ENCODE results near the gene ANKRD30A. TPM values are rescaled to one million over a fixed set of nuclear protein-coding genes. Genes with fewer than 3 reads are reported as not detected.

ANKRD30A gene
- total RNA-seq, 4 donors from 2014 or later = 0.13 TPM; not detected in 3

DNA sequence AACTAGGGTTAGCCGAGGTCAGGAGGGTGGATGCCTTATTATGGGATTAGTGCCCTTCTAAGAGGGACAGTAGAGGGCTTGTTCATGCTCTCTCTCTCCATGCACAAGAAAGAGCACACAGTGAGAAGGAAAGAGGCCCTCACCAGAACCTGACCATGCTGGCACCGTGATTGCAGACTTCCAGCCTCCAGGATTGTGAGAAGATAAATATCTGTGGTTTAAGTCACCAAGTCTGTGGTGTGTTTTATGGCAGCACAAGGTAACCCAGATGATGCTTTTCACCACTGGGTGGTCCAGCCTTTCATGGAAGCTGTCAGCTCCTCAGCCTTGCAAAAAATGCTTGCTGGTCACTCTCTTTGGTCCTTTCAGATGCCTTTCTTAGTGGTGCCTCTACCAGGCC is 175.9 kb downstream of the ANKRD30A start:
- 51 to 67% methylated on average over 2 of the region's 2 CpGs for WGBS, 2 donors
- no peaks in the 10 kb centered on the region for H3K4me1 ChIP-seq
- no peak for DNase-seq
- H3K36me3 ChIP-seq = no peaks in the 10 kb centered on the region
- intact Hi-C loops (cut with DNase I) = no loop called here
- TF ChIP-seq, protein P1, sequence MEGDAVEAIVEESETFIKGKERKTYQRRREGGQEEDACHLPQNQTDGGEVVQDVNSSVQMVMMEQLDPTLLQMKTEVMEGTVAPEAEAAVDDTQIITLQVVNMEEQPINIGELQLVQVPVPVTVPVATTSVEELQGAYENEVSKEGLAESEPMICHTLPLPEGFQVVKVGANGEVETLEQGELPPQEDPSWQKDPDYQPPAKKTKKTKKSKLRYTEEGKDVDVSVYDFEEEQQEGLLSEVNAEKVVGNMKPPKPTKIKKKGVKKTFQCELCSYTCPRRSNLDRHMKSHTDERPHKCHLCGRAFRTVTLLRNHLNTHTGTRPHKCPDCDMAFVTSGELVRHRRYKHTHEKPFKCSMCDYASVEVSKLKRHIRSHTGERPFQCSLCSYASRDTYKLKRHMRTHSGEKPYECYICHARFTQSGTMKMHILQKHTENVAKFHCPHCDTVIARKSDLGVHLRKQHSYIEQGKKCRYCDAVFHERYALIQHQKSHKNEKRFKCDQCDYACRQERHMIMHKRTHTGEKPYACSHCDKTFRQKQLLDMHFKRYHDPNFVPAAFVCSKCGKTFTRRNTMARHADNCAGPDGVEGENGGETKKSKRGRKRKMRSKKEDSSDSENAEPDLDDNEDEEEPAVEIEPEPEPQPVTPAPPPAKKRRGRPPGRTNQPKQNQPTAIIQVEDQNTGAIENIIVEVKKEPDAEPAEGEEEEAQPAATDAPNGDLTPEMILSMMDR (IDR thresholded peaks at IDR 0.05) = no peak
- no peak for TF ChIP-seq POLR2A (IDR thresholded peaks at IDR 0.05)
- no peak overlapping the region for H3K27ac ChIP-seq
- no peaks in the 10 kb centered on the region for H3K9me3 ChIP-seq
- no peaks in the 10 kb centered on the region for H3K27me3 ChIP-seq
- no peak overlapping the region for H3K4me3 ChIP-seq (replicated peaks in 1 of 3)

DNA sequence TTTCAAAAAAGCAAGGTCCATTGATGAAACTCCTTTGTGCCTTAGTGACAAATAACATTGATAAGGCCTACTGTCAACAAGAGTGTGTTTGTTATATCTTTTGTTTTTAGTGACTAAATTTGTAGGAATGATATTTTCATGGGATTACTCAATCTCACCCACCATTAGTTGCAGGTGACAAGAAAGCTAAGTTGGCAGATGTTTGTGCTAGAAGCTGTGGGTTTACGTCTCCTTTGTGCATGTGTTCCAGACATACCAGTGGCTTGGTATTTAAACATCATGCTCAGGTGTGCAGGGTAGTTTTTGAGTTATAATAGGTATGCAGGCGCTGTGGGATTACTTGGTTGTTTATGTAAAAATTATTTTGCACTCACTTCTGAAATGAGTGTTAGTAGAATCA is 178.6 kb downstream of the ANKRD30A start:
- H3K36me3 ChIP-seq = no peaks in the 10 kb centered on the region
- no peaks in the 10 kb centered on the region for H3K9me3 ChIP-seq
- no peak for DNase-seq
- WGBS, 2 donors = 61 to 72% methylated on average over 2 of the region's 2 CpGs
- no peaks in the 10 kb centered on the region for H3K27me3 ChIP-seq
- intact Hi-C loops (cut with DNase I) = no loop called here
- no peak overlapping the region for H3K4me3 ChIP-seq (replicated peaks in 1 of 3)
- TF ChIP-seq, protein P1 (IDR thresholded peaks at IDR 0.05) = no peak
- no peak for TF ChIP-seq POLR2A (IDR thresholded peaks at IDR 0.05)
- H3K27ac ChIP-seq = no peak overlapping the region
- H3K4me1 ChIP-seq = no peaks in the 10 kb centered on the region

DNA sequence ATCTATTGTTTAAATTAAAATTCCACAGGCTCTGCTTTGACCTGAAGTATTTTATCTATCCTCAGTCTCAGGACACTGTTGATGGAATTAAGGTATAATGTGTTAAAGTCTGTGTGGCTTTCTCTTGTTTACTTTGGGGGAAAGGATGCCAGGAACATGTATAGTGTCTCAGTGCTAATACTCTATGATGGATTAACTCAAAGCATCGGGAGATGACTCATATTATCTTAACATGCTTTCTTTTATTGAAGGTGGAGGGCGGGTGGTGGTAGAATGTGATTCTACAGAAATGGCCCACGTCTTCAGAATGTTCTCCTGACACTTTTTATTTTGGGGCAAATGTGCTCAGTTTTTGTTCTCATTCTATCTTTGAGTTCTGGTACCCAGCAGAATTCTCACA is 189.0 kb downstream of the ANKRD30A start:
- intact Hi-C loops (cut with DNase I) = no loop called here
- no peak for TF ChIP-seq POLR2A (IDR thresholded peaks at IDR 0.05)
- TF ChIP-seq, protein P1 (IDR thresholded peaks at IDR 0.05) = no peak
- H3K27ac ChIP-seq = no peak overlapping the region
- no peaks in the 10 kb centered on the region for H3K27me3 ChIP-seq
- H3K36me3 ChIP-seq = no peaks in the 10 kb centered on the region
- WGBS, 2 donors = 53 to 56% methylated on average over 3 of the region's 3 CpGs
- H3K4me1 ChIP-seq = no peaks in the 10 kb centered on the region
- no peaks in the 10 kb centered on the region for H3K9me3 ChIP-seq
- H3K4me3 ChIP-seq (replicated peaks in 1 of 3) = no peak overlapping the region
- DNase-seq = no peak

DNA sequence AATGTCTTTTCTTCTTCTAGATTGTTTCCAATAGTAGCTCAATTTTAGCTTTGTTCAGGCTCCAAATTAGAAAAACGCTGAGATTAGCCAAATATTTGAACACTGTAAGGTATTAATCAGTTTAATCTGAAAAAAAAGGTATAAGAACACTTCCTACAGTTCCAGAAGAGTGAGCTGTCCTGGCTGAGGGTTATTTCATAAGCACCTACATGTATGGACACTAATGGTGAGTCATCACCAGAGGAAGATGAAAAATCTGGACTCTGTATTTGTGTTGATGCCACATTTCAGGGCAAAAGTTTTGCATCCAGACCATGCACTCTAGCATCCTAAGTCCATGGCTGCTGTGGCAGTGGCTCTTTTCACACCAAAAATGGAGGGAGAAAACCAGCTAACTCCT is 189.5 kb downstream of the ANKRD30A start:
- DNase-seq = no peak
- intact Hi-C loops (cut with DNase I) = no loop called here
- Histone ChIP-seq H3K4me1 (no peaks in the 10 kb centered on the region), H3K4me3 (replicated peaks in 1 of 3) (no peak overlapping the region), H3K36me3 (no peaks in the 10 kb centered on the region), H3K9me3 (no peaks in the 10 kb centered on the region), H3K27me3 (no peaks in the 10 kb centered on the region), H3K27ac (no peak overlapping the region)
- TF ChIP-seq POLR2A (IDR thresholded peaks at IDR 0.05) = no peak
- TF ChIP-seq, protein P1 (IDR thresholded peaks at IDR 0.05) = no peak
- 13 to 25% methylated on average over 1 of the region's 1 CpG for WGBS, 2 donors

DNA sequence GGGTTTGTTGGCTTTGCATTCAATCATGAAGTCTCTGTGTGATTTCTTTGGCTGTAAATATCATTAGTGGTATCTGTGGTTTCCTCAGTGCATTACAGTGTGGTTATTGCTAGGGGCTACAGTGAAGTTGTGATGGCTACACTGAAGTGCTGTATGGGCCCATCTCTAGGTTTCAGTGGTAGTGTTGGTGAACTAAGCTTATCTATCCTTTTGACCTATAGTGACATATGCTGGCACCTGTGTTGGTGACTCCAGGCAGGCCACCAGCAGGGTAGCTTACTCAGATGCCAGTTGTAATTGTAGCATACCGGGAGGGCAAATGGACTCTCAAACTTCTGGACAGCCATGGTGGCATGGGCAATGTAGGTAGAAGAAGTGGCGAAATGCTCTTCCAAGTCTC is 219.0 kb downstream of the ANKRD30A start:
- TF ChIP-seq, protein P1 (IDR thresholded peaks at IDR 0.05) = no peak
- no peak for TF ChIP-seq POLR2A (IDR thresholded peaks at IDR 0.05)
- Histone ChIP-seq H3K27ac (no peak overlapping the region), H3K4me3 (replicated peaks in 1 of 3) (no peak overlapping the region), H3K27me3 (no peaks in the 10 kb centered on the region), H3K36me3 (no peaks in the 10 kb centered on the region), H3K9me3 (no peaks in the 10 kb centered on the region), H3K4me1 (no peaks in the 10 kb centered on the region)
- intact Hi-C loops (cut with DNase I) = no loop called here
- DNase-seq = no peak
- WGBS, 2 donors = 68% methylated on average over 2 of the region's 2 CpGs; no CpG with 5 or more reads in 1 of the 2 donors
